Esophagus muscularis mucosa (tissue), 3 donors: Measurements from ENCODE around the gene MNT.

Experiments
- CTCF ChIP-seq, 3 experiments: fragments of 200-600 bp in 2 of 3; fragments of 450-650 bp in 1 of 3; sonication (generic) in 2 of 3; IDR thresholded peaks; one replicate each; pipeline ENCODE4 v1.5.1; 2017 to 2019; ENCODE audit warnings: antibody characterized with exemption in 3 of 3, mild to moderate bottlenecking in 2 of 3, moderate library complexity in 1 of 3
- POLR2A ChIP-seq: fragments of 450-650 bp; IDR thresholded peaks from one replicate; pipeline ENCODE4 v1.6.1; 2017; ENCODE audit warnings: antibody characterized with exemption, moderate library complexity, mild to moderate bottlenecking, low read depth

GRCh38 chr17:2336215-2336851, 64.5 kb downstream of the MNT start, which contains the start of gene TSR1:
- TF ChIP-seq CTCF (IDR thresholded peaks at IDR 0.05) (peak in 2 of 3 experiments; percentile 26 to 41), POLR2A (peak; percentile 57)
